ENCODE results near the gene NANP. TPM values are rescaled to one million over a fixed set of nuclear protein-coding genes. Genes with fewer than 3 reads are reported as not detected.

Gene NANP
- total and polyA plus RNA-seq, 4 donors: 2.4 to 7.3 (median 4.4) TPM

DNA sequence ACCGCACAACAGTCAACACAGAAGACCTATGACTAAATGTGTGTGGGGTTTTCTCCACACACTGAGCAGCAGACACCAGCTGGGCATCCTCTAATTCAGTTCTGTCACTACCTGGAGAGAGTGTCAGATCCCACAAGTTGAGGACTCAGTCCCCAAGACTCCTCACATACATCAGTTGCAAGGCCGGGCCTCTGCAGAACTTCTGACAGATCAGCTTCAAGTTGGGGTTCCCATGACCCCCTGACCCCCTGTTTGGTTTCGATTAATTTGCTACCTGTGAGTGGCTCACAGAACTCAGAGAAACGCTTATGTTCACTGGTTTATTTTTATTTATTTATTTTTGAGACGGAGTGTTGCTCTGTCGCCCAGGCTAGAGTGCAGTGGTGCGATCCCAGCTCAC lies 35.3 kb downstream of the NANP start:
- WGBS, 2 donors: 96 to 98% methylated on average over 7 of the region's 7 CpGs
- DNase-seq: no peak
- Histone ChIP-seq H3K9me3 (ENCODE audit: control insufficient read depth in 4 of 4, insufficient read depth in 3 of 4, low read length in 3 of 4) (peaks cover 0 to 3% (median 0%) of the 10 kb centered on the region in 4 donors), H3K27me3 (ENCODE audit: control insufficient read depth in 3 of 3, insufficient read depth in 3 of 3, low read length in 2 of 3) (no peaks in the 10 kb centered on the region), H3K9ac (ENCODE audit: insufficient read depth in 1 of 2, low read length in 2 of 2) (no peak overlapping the region), H3K4me3 (no peak overlapping the region), H3K36me3 (ENCODE audit: control insufficient read depth in 4 of 4, insufficient read depth in 4 of 4, low read length in 4 of 4) (no peaks in the 10 kb centered on the region), H3K4me1 (ENCODE audit: control insufficient read depth in 5 of 5, insufficient read depth in 5 of 5, low read length in 5 of 5) (peaks cover 0 to 9% (median 6%) of the 10 kb centered on the region in 5 donors), H3K27ac (ENCODE audit: low read depth in 1 of 2, low read length in 1 of 2) (no peak overlapping the region)
- no peak for ATAC-seq (ENCODE audit: insufficient read depth, low FRiP score)
- TF ChIP-seq, protein P1, sequence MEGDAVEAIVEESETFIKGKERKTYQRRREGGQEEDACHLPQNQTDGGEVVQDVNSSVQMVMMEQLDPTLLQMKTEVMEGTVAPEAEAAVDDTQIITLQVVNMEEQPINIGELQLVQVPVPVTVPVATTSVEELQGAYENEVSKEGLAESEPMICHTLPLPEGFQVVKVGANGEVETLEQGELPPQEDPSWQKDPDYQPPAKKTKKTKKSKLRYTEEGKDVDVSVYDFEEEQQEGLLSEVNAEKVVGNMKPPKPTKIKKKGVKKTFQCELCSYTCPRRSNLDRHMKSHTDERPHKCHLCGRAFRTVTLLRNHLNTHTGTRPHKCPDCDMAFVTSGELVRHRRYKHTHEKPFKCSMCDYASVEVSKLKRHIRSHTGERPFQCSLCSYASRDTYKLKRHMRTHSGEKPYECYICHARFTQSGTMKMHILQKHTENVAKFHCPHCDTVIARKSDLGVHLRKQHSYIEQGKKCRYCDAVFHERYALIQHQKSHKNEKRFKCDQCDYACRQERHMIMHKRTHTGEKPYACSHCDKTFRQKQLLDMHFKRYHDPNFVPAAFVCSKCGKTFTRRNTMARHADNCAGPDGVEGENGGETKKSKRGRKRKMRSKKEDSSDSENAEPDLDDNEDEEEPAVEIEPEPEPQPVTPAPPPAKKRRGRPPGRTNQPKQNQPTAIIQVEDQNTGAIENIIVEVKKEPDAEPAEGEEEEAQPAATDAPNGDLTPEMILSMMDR (IDR thresholded peaks at IDR 0.05; ENCODE audit: control extremely low read depth, extremely low read depth): no peak

DNA sequence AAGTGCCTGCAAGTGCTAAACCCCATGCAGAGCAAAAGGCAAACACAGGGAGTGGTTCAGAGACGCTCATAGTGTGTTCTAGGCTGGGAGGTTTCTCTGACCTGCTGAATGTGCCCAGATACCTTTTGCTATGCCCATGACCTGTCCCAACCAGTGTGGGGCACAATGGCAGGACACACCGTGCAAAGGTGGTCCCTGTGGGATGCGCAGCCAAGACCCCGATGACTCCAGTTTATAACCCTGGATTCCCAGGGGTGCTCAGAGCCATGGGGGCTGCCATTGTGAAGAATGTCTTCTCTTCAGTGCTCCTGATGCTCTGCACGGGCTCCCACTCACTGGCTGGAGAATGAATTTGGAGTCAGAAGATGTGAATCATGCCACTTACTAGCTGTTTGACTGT lies 36.3 kb downstream of the NANP start:
- 81 to 93% methylated on average over 5 of the region's 5 CpGs for WGBS, 2 donors
- TF ChIP-seq, protein P1 (IDR thresholded peaks at IDR 0.05; ENCODE audit: control extremely low read depth, extremely low read depth): no peak
- H3K9me3 ChIP-seq (ENCODE audit: control insufficient read depth in 4 of 4, insufficient read depth in 3 of 4, low read length in 3 of 4): peaks cover 0 to 3% (median 0%) of the 10 kb centered on the region in 4 donors
- no peak overlapping the region for H3K27ac ChIP-seq (ENCODE audit: low read depth in 1 of 2, low read length in 1 of 2)
- H3K9ac ChIP-seq (ENCODE audit: insufficient read depth in 1 of 2, low read length in 2 of 2): no peak overlapping the region
- no peaks in the 10 kb centered on the region for H3K27me3 ChIP-seq (ENCODE audit: control insufficient read depth in 3 of 3, insufficient read depth in 3 of 3, low read length in 2 of 3)
- H3K4me3 ChIP-seq: no peak overlapping the region
- H3K36me3 ChIP-seq (ENCODE audit: control insufficient read depth in 4 of 4, insufficient read depth in 4 of 4, low read length in 4 of 4): no peaks in the 10 kb centered on the region
- peaks cover 0 to 6% (median 2%) of the 10 kb centered on the region in 5 donors for H3K4me1 ChIP-seq (ENCODE audit: control insufficient read depth in 5 of 5, insufficient read depth in 5 of 5, low read length in 5 of 5)
- no peak for ATAC-seq (ENCODE audit: insufficient read depth, low FRiP score)
- no peak for DNase-seq

DNA sequence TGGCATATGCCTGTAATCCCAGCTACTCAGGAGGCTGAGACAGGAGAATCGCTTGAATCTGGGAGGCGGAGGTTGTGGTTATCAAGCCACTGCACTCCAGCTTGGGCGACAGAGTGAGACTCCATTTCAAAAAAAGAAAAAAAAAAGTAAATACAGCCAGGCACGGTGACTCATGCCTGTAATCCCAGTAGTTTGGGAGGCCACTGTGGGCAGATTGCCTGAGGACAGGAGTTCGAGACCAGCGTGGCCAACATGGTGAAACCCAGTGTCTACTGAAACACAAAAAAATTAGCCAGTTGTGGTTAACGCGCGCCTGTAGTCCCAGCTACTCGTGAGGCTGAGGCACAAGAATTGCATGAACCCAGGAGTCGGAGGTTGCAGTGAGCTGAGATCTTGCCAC lies 36.9 kb downstream of the NANP start:
- DNase-seq: no peak
- H3K27ac ChIP-seq (ENCODE audit: low read depth in 1 of 2, low read length in 1 of 2): no peak overlapping the region
- H3K9me3 ChIP-seq (ENCODE audit: control insufficient read depth in 4 of 4, insufficient read depth in 3 of 4, low read length in 3 of 4): peaks cover 0 to 3% (median 0%) of the 10 kb centered on the region in 4 donors
- no peaks in the 10 kb centered on the region for H3K27me3 ChIP-seq (ENCODE audit: control insufficient read depth in 3 of 3, insufficient read depth in 3 of 3, low read length in 2 of 3)
- no peak overlapping the region for H3K4me3 ChIP-seq
- TF ChIP-seq, protein P1 (IDR thresholded peaks at IDR 0.05; ENCODE audit: control extremely low read depth, extremely low read depth): no peak
- ATAC-seq (ENCODE audit: insufficient read depth, low FRiP score): no peak
- H3K4me1 ChIP-seq (ENCODE audit: control insufficient read depth in 5 of 5, insufficient read depth in 5 of 5, low read length in 5 of 5): peaks cover 0 to 6% (median 0%) of the 10 kb centered on the region in 5 donors
- H3K9ac ChIP-seq (ENCODE audit: insufficient read depth in 1 of 2, low read length in 2 of 2): no peak overlapping the region
- 87 to 93% methylated on average over 11 of the region's 11 CpGs for WGBS, 2 donors
- H3K36me3 ChIP-seq (ENCODE audit: control insufficient read depth in 4 of 4, insufficient read depth in 4 of 4, low read length in 4 of 4): no peaks in the 10 kb centered on the region
